TTC549 (cell line): ENCODE measurements around the gene MPPED1.

Experiments used
- FAIRE-seq: peaks from 2 replicates; lab custom pipeline; 2012; peaks lifted over from hg19 to GRCh38; lab: Jason Lieb, UNC

The MPPED1 gene

GRCh38 chr22:43526117-43526655 is 114.4 kb downstream of the MPPED1 start:
- FAIRE-seq, result no peak

- no peak for FAIRE-seq
Measured at GRCh38 chr22:43526946-43527345, 115.1 kb downstream of the MPPED1 start.

DNA sequence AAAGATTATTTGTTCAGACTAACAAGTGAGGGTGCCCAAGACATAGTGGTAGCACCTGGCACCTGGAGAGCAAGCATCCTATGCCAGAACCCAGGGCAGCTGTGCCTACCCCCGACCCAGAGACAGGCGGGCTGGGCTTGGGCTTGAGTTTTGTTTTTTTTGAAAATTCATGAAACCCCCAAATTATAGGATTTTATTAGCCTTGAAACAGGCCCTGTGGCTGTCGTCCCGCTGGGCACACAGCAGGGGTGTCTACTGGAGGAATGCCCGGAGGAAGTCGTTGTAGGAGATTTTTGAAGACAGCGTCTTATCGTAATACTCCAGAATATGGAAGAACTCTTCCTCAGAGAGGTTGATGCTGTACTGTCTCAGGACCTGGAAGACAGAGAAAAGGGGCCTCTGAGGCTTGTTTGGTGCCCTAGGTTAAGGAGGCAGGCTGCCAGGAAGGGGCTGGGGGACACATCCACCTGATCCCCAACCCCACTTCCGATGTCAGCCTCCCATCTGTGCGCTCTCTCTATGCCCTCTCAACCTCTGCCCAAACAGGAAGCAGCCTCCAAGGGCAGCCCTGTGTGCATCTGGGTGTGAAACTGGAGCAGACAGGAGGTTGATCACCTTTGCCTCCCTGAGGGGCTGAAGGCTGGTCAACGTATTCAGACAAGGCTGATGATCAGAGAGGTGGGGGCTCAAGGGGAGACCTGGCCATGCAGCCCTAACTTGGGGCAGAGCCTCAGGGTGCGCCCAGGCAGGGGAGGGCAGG is 117.0 kb downstream of the MPPED1 start:
- FAIRE-seq, result no peak

- no peak for FAIRE-seq
Measured at GRCh38 chr22:43529461-43529860, 117.6 kb downstream of the MPPED1 start.

- FAIRE-seq, result no peak
Measured at GRCh38 chr22:43529934-43530333, 118.1 kb downstream of the MPPED1 start.

DNA sequence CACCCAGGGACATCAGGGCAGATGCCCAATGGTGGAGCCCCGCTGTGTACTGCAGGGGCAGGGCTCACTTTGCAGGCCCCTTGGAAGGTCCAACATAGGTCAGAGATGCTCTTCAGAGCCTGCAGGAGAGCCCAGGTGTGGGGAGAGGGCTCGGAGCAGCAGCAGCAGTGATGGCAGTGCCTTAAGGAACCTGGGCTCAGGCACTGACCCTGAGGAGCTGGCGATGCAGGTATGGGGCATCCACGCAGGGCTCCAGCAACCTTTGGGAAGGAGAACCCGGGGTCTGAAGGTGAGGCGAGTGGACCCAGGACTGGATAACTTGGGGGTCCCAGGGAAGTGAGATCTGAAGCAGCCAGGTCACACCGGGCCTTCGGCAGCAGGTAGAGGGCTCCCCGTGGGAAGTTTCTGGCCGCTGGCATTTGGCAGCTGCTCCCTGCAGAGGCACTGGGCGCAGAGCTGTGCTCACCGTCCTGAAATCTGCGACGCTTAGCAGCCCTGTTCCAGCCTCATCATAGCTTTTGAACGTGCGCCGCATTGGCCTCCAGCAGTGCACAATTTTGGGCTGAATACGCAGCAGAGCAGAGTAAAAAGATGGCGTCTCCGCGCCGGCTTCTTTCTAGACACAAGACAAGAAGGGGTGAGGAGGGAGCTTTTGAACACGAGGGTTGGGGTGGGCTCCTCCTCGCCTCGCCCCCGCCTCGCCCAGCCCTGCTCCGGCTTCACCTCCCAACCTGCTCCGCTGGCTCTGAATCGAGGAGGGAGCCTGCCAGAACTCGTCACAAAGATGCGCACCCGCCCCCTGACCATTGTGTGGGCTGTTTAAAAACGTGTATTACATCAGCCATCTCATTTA is 118.8 kb downstream of the MPPED1 start:
- no peak for FAIRE-seq

- no peak for FAIRE-seq
Measured at GRCh38 chr22:43531651-43532050, 119.8 kb downstream of the MPPED1 start.

GRCh38 chr22:43532301-43533155 is 120.7 kb downstream of the MPPED1 start:
- FAIRE-seq, result no peak

GRCh38 chr22:43533156-43533530 is 121.3 kb downstream of the MPPED1 start:
- no peak for FAIRE-seq

- no peak for FAIRE-seq
Measured at GRCh38 chr22:43533656-43534428, 122.0 kb downstream of the MPPED1 start.

- no peak for FAIRE-seq
Measured at GRCh38 chr22:43534916-43535315, 123.1 kb downstream of the MPPED1 start.

GRCh38 chr22:43535336-43535735 is 123.5 kb downstream of the MPPED1 start:
- FAIRE-seq, result no peak

DNA sequence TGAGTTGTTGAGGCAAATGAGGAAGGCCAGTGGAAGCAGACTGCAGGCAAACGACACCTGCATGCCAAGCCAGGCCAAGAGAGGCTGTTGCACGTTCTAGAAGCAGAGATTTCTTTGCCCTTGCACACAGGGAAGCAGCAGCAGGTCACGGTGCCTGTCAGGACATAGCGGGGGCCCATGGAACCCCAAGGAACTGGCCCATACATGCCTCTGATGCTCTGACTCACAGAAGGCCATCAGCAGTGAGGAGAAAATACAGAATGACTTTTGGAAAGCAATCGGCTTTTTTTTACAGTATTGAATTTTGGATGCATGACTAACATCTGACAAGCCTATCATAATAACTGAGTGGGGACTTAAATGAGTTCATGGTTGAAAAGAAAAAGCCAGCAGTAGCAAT is 123.9 kb downstream of the MPPED1 start:
- no peak for FAIRE-seq

DNA sequence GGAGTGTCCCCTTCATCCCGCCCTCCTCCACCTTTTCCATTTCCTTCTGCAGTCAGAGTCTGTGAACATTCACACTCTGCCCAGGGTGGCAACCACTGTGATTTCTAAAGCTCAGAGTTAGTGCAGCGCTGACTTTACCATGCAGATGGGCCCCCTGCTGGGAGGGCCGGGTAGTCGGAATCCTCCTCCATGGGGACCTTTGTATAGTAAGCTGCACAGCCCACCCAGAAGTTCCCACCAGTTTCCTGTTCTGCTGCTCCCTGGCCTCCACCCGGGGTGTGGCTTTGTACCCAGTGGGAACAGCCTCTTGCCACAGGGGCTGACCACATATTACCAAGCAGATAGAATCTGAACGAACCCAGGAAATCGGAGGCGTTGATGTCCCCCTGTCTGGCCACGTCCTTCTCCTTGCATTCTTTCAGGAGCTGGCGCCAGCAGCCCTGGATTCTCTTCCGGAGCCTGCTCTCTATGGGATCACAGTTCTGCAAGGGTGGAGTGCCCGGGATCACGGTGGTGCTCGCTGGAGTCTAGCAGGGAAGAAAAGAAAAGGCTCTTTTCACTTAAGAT is 125.3 kb downstream of the MPPED1 start:
- no peak for FAIRE-seq

DNA sequence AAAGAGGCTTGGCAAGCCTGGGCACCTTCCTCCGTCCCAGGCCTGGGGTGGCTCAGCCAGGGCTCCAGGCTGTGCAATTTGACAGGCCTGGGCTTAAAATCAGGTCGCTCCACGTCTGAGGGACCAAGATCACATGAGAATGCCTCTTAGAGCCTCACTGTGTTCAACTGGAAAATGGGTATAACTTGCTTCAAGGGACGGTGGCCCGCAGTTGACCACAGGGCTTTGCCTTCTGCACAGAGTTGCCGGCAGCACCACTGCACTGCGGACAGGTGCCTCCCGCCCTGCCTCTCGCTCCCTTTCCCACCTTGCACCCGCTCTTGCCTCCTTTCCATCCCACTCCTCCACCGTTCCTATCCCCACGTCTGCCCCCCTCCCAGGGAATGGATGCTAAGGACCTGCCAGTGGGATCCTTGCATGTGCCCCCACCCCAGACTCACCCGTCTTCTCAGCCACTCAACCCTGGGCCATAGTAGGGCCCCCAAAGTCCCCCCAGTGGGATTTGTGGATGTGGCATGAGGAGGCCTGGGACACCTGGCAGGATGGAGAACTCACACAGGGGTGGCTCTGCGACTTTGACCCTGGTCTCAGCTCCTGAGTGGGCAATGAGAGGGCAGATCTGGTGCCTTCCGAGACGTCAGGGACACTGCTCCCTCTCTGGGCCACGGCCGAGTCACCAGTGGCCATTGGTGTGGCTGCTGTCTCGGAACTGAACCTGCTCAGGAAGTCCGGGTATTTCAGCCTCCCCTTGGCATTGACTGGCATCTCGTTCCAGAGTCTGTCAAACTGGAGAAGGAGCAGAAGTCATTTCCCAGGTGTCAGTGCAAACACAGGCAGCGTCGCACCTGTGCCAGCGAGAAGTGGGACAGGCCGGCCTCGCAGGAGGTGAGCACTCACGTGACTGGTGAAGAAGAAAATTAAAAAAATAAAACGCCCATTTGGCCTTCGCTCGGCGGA is 128.0 kb downstream of the MPPED1 start:
- FAIRE-seq, result no peak

DNA sequence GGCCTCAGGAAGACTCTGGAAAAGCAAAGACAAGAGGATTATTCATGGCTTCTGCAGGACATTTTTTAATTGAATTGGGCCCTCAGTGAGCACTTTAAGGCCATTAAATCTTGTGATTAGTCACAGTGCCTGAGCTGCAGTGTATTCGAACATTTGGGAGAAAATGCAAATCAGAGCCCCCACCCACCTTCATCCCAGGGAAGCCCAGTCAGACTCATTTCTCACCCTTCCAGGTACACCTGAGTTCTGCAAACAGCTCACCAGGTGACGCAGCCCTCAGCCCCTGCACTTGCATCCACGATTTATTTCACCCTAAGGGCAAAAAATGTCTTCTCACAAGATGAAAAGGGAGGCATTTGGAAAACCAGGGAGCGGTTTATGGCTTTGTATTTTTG is 128.7 kb downstream of the MPPED1 start:
- no peak for FAIRE-seq

- FAIRE-seq, result no peak
Measured at GRCh38 chr22:43541022-43541421, 129.2 kb downstream of the MPPED1 start.

GRCh38 chr22:43541462-43542407 is 129.9 kb downstream of the MPPED1 start:
- FAIRE-seq, result no peak
